NCI-H187 (cell line): Measurements from ENCODE around the gene CDK14.

Source experiments
- DNase-seq, 2 experiments: peaks; one replicate each; lab custom pipeline; 2025; lab: John Stamatoyannopoulos, UW

Gene CDK14

GRCh38 chr7:90681336-90682022 lies 85.4 kb downstream of the CDK14 start:
- DNase-seq: no peak

GRCh38 chr7:90686146-90686545 lies 90.0 kb downstream of the CDK14 start:
- no peak for DNase-seq

- no peak for DNase-seq
Observed at GRCh38 chr7:90688810-90689209, 92.7 kb downstream of the CDK14 start.

- DNase-seq: no peak
Observed at GRCh38 chr7:90689260-90689659, 93.1 kb downstream of the CDK14 start.

GRCh38 chr7:90690159-90690858 lies 94.2 kb downstream of the CDK14 start:
- DNase-seq: no peak

- DNase-seq: no peak
Observed at GRCh38 chr7:90692396-90692795, 96.3 kb downstream of the CDK14 start.

GRCh38 chr7:90692947-90693346 lies 96.8 kb downstream of the CDK14 start:
- no peak for DNase-seq

- no peak for DNase-seq
Observed at GRCh38 chr7:90693939-90694338, 97.8 kb downstream of the CDK14 start.

- DNase-seq: no peak
Observed at GRCh38 chr7:90698616-90699015, 102.5 kb downstream of the CDK14 start.

GRCh38 chr7:90701021-90701420 lies 104.9 kb downstream of the CDK14 start:
- no peak for DNase-seq

GRCh38 chr7:90701771-90702170 lies 105.7 kb downstream of the CDK14 start:
- DNase-seq: no peak

- DNase-seq: no peak
Observed at GRCh38 chr7:90705391-90706071, 109.4 kb downstream of the CDK14 start.

GRCh38 chr7:90706072-90706716 lies 110.1 kb downstream of the CDK14 start:
- DNase-seq: no peak

GRCh38 chr7:90708841-90709317 lies 112.8 kb downstream of the CDK14 start:
- DNase-seq: no peak

GRCh38 chr7:90709501-90710465 lies 113.7 kb downstream of the CDK14 start:
- no peak for DNase-seq

GRCh38 chr7:90710466-90710850 lies 114.3 kb downstream of the CDK14 start:
- DNase-seq: no peak

GRCh38 chr7:90713628-90714027 lies 117.5 kb downstream of the CDK14 start:
- DNase-seq: no peak

- no peak for DNase-seq
Observed at GRCh38 chr7:90715067-90715466, 118.9 kb downstream of the CDK14 start.

GRCh38 chr7:90717296-90718060 lies 121.4 kb downstream of the CDK14 start:
- DNase-seq: no peak

- DNase-seq: no peak
Observed at GRCh38 chr7:90719155-90719554, 123.0 kb downstream of the CDK14 start.
